AG08395 (cell line): Measurements from ENCODE around the gene CALR3.
"Not testable (repeated sequence)": the region's sequence is repeated elsewhere in the genome, so short reads cannot be mapped to it uniquely, and the experiment has no call there.

ENCODE experiments used
- DNase-seq: peaks from one replicate; pipeline ENCODE4 v3.0.0; 2012; ENCODE audit warnings: mixed read lengths, low spot score

The CALR3 gene

DNA sequence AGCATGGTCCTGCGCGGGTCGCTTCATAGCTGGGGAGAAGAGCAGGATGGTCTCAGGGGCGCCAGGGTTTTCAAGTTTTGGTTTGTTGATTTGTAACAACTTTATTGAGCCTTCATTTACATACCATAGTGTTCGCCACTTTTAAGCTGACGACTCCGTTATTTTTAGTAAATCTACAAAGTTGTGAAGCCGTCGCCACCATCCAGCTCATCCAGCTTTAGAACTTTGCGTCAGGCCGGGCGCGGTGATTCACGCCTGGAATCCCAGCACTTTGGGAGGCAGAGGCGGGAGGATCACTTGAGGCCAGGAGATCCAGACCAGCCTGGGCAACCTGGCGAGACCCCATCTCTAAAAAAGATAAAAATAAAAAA is 631 bp upstream of the CALR3 start:
- no peak for DNase-seq

DNA sequence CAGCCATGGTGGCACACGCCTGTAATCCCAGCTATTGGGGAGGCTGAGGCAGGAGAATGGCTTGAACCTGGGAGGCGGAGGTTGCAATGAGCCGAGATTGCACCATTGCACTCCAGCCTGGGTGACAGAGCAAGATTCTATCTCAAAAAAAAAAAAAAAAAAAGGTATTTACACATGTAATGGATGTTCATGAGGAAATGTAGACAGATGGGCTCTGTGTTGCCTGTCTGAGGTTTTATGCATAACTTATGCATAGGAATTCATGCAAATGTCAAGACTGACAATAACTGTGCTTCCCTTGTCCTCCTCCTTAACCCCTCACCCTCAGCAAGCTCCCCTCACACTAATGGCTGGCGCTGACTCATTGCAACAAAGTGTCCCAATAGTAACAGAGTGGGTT is 9.5 kb downstream of the CALR3 start:
- DNase-seq = not testable (repeated sequence)

DNA sequence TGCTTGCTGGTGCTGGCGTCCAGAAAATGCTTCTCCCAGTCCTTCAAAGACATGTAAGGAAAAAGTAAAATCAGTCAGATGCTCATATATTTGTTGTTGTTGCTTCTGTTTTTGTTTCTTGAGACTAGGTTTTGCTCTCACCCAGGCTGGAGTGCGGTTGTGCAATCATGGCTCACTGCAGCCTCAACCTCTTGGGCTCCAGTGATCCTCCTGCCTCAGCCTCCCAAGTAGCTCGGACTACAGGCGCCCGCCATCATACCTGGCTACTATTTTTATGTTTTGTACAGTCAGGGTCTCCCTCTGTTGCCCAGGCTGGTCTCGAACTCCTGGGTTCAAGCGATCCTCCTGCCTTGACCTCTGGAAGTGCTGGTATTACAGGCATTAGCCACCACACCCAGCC is 13.2 kb downstream of the CALR3 start:
- no peak for DNase-seq

DNA sequence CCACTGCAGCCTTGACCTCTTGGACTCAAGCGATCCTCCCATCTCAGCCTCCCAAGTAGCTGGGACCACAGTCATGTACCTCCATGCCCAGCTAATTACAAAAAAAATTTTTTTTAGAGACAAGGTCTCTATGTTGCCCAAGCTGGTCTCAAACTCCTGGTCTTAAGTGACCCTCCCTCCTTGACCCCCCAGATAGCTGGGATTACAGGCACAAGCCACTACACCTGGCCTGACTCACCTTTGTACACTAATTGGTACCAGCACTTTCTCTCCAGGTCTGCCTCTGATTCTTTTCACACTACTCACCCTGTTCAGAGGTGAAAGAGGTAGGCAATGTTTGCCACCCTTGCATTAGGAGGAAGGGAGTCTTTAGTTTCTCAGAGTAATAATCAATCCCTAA is 18.7 kb downstream of the CALR3 start:
- no peak for DNase-seq

DNA sequence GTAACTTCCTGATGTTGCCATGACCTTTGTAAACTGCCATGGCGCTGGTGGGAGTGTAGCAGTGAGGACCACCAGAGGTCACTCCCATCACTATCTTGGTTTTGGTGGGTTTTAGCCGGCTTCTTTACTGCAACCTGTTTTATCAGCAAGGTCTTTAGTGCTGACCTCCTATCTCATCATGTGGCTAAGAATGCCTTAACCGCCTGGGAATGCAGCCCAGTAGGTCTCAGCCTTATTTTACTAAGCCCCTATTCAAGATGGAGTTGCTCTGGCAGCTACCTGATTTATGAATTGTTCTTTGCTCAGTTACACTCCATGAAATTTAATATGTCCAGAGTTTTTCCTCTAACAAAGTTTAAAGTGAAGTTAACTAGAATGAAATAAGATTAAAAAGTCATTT is 19.6 kb downstream of the CALR3 start:
- DNase-seq = no peak

DNA sequence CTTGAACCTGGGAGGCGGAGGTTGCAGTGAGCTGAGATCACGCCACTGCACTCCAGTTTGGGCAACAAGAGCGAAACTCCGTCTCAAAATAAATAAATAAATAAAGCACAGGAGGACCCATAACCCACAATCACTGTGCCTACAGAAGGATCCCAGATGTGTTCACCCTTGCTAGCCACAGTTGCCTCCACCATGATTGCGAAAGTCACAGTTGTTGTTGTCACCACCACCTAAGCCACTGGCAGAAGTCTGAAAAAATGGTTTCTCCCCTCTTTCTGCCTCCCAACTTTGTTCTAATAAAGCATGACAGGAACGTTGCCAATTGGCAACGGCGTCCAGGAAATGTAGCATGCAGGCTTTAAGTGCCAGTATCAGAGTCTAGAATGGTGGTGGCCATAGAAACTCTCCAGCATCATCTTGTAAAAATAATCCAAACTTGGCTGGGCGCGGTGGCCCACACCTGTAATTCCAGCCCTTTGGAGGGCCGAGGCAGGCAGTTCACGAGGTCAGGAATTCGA is 22.0 kb downstream of the CALR3 start:
- no peak for DNase-seq

DNA sequence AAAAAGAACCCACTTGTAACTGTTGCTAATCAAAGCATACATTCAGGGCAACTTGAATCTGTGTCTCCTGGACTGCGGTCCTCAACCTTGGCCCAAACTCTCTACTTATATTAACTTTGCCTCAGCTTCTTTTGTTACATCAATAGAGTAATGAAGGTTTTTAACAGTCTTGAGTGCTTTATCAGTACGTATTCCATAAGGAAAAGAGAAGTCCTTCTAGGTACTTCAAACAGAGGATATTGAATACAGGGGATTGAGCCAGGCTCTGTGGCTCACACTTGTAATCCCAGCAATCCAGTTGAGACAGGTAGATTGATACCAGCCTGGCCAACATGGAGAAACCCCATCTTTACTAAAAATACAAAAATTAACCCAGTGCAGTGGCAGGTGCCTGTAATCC is 23.0 kb downstream of the CALR3 start:
- DNase-seq = no peak

DNA sequence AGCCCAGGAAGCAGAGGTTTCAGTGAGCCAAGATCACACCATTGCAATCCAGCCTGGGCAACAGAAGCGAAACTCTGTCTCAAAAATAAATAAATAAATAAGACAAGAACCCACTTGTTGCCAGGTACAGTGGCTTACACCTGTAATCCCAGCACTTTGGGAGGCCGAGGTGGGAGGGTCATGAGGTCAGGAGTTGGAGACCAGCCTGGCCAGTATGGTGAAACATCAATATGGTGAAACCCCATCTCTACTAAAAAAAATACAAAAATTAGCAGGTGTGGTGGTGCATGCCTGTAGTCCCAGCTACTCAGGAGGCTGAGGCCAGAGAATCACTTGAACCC is 23.4 kb downstream of the CALR3 start:
- not testable (repeated sequence) for DNase-seq

DNA sequence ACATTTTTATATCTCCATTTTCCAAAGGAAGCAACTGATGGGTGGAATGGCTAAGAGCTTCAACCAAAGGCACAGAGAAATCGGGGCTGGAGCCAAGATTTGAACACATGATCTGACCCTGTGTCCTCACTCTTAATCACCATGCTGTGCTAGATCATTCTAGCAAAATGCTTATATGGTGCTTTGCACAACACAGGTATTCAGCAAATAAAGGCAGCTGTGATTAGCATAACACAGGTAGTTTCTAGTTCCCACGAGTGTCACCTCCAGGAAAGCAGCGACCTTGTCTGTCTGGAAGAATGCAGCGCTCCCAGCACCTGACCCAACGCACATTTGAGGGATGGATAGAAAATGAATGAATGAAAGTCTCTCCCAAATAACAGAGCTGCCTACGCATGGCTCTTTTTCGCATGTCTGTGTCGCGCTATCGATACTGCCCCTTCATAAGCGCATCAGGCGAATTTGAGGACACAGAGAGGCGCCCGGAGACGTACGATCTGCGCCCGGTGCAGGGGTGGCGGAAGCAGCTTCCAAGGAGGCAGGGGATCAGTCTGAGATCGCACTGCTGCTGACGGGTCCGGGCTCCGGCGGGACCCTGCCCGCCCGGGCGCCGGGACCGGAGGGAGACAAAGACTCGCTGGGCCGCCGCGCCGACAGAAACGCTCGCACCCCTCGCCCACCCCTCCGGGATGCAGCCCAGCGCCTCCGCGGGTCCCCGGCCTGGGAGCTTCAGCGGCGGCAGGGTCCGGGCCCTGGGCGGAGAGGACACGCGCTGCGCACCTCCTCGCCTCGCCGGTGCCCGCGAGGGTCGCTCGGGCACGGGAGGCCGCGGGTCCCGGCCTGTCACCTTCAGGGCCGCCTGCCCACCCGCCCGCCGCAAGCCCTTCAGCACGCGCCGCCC is 24.8 kb downstream of the CALR3 start:
- DNase-seq = peak; percentile 50

DNA sequence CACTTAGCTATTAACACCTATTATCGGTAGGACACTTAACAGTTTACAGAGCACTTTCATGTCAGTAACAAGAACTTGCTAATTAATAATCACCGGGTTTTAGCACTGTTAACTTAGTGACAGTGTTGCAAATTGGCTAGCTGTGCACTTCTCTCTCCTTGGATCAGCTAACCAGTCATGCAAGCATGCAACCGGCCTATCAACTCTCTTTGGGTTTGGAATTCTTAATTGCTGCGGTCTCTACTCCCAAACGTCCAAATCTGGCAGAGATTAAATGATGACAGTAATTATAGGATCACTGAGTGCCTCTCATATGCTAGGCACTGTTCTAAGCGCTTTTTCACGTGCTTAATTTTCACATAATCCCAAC is 25.4 kb downstream of the CALR3 start:
- DNase-seq = peak; percentile 27

DNA sequence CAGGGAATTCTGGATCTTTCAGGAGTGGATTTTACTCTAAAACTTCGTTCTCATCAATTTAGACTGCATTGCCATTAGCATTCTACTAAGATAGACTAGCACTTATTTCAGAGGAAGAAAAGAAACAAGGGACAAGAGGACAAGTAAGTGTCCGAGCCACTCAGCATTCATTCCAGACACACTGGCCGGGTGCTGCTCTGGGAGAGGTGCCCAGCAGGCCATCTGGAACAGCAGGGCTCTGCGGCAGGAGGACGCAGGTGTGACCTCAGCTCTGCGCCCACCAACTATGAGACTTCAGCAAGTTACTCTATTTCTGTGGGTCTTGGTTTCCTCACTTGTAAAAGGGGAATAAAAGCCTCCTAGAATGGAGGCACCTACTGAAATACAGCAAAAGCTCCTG is 28.4 kb downstream of the CALR3 start:
- no peak for DNase-seq

DNA sequence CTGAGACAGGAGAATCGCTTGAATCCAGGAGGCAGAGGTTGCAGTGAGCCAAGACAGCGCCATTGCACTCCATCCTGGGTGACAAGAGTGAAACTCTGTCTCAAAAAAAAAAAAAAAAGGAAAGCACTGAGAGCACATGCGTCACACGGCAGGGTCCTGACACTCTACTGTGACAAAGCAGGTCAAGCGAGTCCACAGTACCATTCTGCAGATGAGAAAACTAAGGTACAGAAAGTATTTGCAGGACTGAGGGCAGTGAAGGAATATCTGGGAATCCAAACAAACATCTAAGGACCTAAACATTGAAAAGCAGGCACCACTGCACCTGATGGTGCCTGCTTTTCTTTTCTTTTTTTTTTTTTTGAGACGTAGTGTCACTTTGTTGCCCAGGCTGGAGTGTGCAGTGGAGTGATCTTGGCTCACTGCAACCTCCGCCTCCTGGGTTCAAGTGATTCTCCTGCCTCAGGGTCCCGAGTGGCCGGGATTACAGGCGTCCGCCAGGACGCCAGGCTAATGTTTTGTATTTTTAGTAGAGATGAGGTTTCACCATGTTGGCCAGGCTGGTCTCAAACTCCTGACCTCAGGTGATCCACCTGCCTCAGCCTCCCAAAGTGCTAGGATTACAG is 29.1 kb downstream of the CALR3 start:
- not testable (repeated sequence) for DNase-seq

DNA sequence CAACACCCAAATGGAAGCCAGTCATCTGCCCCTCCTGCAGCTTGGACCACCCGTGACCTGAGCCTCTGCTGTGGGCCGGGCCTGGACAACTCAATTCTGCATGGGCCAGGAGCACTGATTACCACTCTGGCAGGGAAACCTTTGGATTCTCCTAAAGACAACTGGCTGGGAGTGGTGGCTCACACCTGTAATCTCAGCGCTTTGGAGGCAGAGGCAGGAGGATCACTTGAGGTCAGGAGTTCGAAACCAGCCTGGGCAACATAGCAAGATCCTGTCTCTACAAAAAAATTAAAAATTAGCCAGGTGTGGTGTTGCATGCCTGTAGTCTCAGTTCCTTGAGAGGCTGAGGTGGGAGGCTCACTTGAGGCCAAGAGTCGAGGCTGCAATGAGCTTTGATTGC is 30.7 kb downstream of the CALR3 start:
- DNase-seq = no peak

DNA sequence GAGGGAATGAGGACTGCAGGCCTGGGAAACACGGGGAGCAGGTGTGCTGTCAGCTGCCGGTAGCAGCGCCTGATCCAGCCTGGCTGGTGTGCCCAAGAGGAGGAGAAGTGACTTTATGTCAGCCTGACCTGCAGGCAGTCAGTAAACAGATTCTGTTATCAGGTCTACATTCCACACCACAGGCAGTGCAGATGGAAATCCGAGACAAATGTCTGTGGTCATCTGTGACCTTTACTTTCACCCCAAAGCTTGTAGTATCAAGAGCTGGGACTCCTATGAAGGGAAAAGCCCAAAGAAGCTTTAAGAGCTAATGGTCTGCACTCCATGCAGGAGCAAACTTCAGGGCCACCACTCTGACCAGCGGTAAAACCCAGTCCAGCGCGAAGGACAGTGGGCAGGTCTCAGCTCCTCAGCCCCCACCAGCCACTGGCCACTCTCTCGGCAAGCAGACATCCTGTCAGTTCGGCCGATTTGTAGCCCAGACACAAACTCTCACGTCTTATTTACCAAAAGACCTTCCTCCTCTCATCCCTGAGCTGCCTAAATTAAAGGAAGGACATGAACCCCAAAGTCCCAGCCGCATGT is 31.9 kb downstream of the CALR3 start:
- no peak for DNase-seq

DNA sequence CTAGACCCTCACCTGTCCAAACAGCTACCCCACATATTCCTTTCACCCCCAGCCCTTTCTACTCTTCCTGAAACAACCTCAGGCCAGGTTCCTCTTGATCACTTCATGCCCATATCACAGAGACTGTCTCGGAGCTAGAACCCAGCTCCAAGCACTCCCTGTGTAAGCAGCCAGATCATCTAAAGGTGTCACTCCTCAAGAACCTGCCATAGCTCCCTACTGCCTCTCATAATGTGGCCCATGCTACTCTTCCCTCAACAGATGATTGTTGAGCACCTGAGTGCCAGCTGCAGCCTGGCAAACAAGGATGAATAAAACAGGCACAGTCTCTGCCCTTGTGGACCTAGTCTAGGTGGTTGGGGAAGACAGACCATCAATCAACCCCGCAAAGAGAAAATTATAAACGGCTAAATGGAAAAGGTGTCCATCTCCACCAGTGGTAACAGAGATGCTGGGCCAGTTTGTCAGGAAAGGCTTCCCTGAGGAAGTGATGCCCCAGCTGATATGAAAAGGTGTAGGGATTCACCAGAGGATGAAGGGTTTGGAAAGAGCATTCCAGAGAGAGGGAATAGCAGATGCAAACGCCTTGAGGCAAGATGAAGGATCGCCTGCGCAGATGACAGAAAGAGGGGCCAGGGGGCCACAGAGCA is 32.5 kb downstream of the CALR3 start:
- DNase-seq = no peak

DNA sequence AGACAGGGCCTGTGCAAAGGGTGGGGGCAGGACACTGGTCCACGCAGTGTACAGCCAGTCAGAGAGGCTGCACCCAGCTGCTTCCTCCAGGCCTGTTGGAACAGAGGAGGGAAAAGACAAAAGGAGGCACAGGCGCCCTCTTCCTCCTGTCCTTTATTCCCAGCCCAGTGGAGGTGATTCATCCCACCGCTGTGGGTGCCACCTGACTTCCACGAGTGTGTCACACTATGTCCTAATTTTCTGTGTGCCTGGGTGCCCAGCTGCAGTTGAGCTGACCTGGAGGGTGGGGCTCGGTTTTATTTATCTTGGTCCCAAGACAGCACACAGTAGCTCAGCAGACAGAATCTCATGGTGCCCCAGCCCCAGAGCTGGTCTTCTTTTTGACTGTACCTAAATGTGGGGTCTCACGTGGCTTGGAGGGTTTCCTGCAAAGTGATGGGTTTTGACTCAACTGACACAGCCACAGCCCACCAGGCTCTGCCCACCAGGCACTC is 33.2 kb downstream of the CALR3 start:
- no peak for DNase-seq

DNA sequence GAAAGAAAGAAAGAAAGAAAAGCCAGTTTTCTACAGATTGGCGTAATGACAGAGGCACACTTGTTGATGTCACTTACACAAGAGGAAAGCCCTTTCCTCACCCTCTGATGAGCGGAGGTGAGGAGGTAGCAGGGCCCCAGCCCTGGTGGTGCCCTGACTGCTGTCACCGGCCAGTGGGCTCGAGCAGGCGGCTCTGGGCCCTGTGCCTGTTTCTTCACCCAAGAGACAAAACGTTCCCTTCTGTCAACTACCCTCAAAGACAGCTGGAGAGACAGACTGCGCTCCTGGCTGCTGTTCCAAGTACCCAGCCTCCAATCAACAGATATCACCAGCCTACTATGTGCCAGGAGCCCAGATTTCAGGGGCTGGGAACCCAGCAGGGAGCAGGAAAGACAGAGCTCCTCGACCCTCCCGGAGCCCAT is 34.3 kb downstream of the CALR3 start:
- no peak for DNase-seq

DNA sequence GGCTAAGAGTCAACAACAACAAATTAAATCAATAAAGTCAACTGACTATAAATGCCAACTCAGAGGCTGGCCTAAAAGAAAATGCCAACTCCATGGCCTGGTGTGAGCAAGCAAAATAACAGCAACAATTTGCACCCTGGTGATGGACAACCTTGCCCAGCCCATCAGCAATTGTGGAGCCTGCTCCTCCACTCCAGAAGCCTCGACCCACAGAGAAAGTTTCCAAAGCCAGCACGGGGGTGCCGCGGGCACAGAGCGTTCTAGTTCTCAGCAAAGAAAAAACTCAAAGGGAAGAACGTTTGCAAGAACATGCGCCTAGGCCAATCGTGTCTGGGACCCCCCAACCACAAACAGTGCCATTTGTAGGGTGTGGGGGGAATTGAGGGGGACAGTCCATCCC is 35.5 kb downstream of the CALR3 start:
- DNase-seq = no peak

DNA sequence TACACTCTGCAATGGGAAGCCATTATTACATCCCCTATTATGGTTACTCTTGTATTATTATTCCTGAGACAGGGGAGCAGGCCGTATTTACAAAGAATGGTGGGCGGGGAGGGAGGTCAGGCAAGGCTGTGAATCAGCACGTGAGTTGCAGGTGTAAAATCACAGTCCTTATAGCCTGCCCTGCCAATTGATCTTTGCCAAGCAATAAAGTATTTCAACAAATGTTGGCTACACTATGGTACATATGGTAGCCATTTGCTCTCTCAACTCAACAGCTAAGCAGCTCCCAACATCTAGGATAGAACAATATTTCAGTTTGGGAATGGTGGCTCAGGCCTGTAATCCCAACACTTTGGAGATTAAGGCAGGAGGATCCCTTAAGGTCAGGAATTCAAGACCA is 36.3 kb downstream of the CALR3 start:
- no peak for DNase-seq

DNA sequence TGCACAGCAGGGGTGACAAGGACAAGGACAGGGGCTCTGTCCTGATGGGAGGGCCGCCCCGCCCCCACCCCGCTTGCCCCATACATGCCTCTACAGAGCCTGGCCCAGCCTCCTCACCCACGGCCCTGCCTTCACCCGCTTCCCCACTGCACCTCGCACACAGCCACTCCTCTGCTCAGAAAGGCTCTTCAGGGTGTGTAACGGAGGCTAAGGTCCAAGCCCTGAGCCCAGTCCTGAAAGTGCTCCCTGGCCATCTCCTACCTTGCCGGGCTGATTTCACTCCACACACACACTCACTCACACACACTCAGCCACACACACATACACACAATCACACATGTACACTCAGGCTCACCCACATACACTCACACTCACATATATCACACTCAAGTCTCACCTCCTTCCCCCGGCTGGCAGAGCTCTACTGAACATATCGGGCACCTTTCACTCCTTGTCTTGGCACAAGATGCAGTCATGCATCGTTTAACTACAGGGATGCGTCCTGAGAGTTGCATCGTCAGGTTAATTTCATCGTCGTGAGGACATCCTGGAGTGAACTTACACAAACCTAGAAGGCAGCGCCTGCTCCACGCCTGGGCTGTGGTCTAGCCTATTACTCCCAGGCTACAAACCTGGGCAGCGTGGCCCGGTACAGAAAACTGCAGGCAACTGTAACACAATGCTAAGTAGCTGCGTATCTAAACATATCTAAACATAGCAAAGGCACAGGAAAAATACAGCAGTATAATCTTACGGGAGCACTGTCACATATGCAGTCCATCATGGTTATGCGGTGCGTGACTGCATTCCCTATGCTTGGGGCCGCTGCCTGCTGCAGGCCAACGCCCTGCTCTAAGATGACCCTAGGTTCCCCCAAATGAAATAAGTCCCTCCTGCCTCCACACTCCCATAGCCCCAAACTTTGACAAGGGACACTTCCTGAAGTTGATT is 37.3 kb downstream of the CALR3 start:
- DNase-seq = no peak

DNA sequence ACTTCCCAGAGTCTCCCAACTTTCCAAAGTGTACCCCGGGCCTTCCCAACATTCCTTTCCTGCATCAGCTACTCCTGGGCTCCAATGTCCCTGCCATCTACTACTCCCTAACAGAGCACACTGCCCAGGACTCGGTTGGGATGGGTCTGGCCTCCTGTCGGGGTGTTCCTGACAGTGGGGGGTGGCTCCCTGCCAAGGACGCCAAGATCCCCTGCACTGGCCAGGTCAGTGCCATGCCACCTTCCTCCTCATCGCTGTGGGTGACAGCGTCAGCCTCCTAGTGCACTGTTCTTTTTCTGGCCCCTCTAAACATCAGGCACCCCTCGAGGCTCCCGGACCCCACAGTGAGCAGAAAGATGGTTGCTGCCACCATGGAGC is 38.0 kb downstream of the CALR3 start:
- DNase-seq = no peak
